ENCODE measurements around the gene AGBL3.

- TF ChIP-seq CHD2 (IDR thresholded peaks at IDR 0.05; ENCODE audit: low read length) (no peak), USF2 (IDR thresholded peaks at IDR 0.05; ENCODE audit: low read length) (no peak), CTCF (IDR thresholded peaks at IDR 0.05; ENCODE audit: control extremely low read depth in 1 of 3, insufficient read depth in 1 of 3, low read depth in 1 of 3, low read length in 3 of 3) (no peak), ATF3 (IDR thresholded peaks at IDR 0.05; ENCODE audit: insufficient read depth, low read depth, low read length) (no peak), POLR2A (IDR thresholded peaks at IDR 0.05; ENCODE audit: control extremely low read depth in 1 of 2, low read depth in 2 of 2, low read length in 2 of 2) (no peak), ZNF274 (IDR thresholded peaks at IDR 0.05; ENCODE audit: borderline replicate concordance, extremely low read depth, low read length) (no peak), RAD21 (IDR thresholded peaks at IDR 0.05 in 1 of 2, conservative IDR thresholded peaks at IDR 0.05 in 1 of 2; ENCODE audit: low read depth in 2 of 2, low read length in 2 of 2) (no peak), HDAC2 (IDR thresholded peaks at IDR 0.05; ENCODE audit: borderline replicate concordance in 1 of 2, low read depth in 2 of 2, low read length in 2 of 2) (no peak), EP300 (IDR thresholded peaks at IDR 0.05; ENCODE audit: borderline replicate concordance in 1 of 2, low read depth in 2 of 2, low read length in 2 of 2) (no peak), CREB1 (IDR thresholded peaks at IDR 0.05) (no peak), BCL11A (IDR thresholded peaks at IDR 0.05; ENCODE audit: low read depth in 2 of 2, low read length in 2 of 2) (no peak), TAF1 (IDR thresholded peaks at IDR 0.05; ENCODE audit: low read depth, low read length) (no peak), NRF1 (IDR thresholded peaks at IDR 0.05; ENCODE audit: low read depth, low read length) (no peak), RFX5 (IDR thresholded peaks at IDR 0.05; ENCODE audit: borderline replicate concordance, low read depth, low read length) (no peak)
Observed at GRCh38 chr7:135079068-135079467, 92.8 kb downstream of the AGBL3 start.

All from H1 (cell line).